Hepatocyte (in vitro differentiated cells): Measurements from ENCODE around the gene SGMS1.

Experiments
- EZH2 ChIP-seq: fragments of 200-600 bp; sonication (generic); IDR thresholded peaks from 2 replicates; pipeline ENCODE4 v1.6.1; 2016; ENCODE audit warnings: antibody characterized with exemption, mild to moderate bottlenecking, borderline replicate concordance
- TF ChIP-seq, protein P1 (sequence below): fragments of 200-600 bp; sonication (generic); IDR thresholded peaks from 2 replicates; pipeline ENCODE4 v1.5.1; 2016; ENCODE audit warnings: antibody characterized with exemption, mild to moderate bottlenecking; ENCODE audit not compliant: poor library complexity

DNA sequence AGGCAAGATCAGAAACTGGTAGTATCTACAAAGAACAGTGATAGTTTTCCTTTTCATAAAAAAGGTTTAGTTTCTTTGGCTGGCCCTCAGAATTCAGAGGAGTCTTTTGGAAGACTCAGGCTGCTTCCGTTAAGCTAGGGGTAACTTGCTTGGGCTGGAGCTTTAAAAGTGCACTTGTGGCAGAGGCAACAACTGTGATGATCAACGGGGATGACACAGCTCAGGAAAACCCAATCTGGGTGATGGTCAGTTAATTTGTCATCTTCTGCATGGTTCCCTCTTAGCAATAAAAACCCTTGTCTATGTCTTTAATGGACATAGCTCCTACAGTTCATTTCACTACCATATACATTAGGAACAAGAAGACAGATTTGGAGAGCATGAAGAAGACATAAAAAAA, 46.7 kb downstream of the SGMS1 start:
- TF ChIP-seq, protein P1, sequence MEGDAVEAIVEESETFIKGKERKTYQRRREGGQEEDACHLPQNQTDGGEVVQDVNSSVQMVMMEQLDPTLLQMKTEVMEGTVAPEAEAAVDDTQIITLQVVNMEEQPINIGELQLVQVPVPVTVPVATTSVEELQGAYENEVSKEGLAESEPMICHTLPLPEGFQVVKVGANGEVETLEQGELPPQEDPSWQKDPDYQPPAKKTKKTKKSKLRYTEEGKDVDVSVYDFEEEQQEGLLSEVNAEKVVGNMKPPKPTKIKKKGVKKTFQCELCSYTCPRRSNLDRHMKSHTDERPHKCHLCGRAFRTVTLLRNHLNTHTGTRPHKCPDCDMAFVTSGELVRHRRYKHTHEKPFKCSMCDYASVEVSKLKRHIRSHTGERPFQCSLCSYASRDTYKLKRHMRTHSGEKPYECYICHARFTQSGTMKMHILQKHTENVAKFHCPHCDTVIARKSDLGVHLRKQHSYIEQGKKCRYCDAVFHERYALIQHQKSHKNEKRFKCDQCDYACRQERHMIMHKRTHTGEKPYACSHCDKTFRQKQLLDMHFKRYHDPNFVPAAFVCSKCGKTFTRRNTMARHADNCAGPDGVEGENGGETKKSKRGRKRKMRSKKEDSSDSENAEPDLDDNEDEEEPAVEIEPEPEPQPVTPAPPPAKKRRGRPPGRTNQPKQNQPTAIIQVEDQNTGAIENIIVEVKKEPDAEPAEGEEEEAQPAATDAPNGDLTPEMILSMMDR: no peak
- TF ChIP-seq EZH2: no peak
